Activated naive CD8-positive, alpha-beta T cell (primary cell): ENCODE results near the gene ARPC4.
A peak's percentile ranks its signal among the peaks of the same experiment; 100 is the strongest.

Experiments
- H3K27ac Mint-ChIP-seq: one replicate; pipeline ENCODE4 v1.8.0; 2021; ENCODE audit warnings: mixed read lengths
- H3K27me3 Mint-ChIP-seq: one replicate; pipeline ENCODE4 v1.8.0; 2021; ENCODE audit warnings: mixed read lengths
- H3K36me3 Mint-ChIP-seq: one replicate; pipeline ENCODE4 v1.8.0; 2021; ENCODE audit warnings: mixed read lengths
- H3K4me1 Mint-ChIP-seq: one replicate; pipeline ENCODE4 v1.8.0; 2021; ENCODE audit warnings: low read depth, mixed read lengths
- H3K4me3 Mint-ChIP-seq: one replicate; pipeline ENCODE4 v1.8.0; 2021; ENCODE audit warnings: mild to moderate bottlenecking, mixed read lengths
- H3K9me3 Mint-ChIP-seq: one replicate; pipeline ENCODE4 v1.8.0; 2021; ENCODE audit warnings: low read depth, mixed read lengths

Gene ARPC4

DNA sequence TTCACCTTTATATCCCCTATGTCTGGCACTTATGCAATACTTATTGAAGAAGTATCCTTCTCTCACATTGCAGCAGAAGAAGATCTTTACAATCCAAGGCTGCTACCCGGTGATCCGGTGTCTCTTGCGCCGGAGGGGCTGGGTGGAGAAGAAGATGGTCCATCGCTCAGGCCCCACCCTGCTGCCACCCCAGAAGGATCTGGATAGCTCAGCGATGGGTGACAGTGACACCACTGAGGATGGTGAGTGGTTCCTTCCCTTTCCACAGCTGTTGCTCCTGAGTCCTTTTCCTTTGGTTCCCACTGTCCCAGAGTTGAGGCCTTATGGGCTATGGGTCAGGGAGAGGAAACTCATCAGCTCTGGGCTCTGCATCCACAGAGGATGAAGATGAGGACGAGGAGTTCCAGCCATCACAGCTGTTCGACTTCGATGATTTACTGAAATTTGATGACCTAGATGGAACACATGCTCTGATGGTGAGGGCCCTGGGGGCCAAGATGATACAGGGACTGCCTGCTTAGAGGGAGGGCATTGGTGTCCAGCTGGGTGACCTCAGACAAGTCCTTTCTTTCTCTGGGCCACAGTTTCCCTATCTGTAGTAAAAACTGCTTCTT, 20.1 kb downstream of the ARPC4 start:
- Mint-ChIP-seq H3K4me1 (peaks cover 30% of the 10 kb centered on the region), H3K27ac (no peak overlapping the region), H3K9me3 (no peaks in the 10 kb centered on the region), H3K27me3 (no peaks in the 10 kb centered on the region), H3K36me3 (peaks cover under 1% of the 10 kb centered on the region), H3K4me3 (no peak overlapping the region)

DNA sequence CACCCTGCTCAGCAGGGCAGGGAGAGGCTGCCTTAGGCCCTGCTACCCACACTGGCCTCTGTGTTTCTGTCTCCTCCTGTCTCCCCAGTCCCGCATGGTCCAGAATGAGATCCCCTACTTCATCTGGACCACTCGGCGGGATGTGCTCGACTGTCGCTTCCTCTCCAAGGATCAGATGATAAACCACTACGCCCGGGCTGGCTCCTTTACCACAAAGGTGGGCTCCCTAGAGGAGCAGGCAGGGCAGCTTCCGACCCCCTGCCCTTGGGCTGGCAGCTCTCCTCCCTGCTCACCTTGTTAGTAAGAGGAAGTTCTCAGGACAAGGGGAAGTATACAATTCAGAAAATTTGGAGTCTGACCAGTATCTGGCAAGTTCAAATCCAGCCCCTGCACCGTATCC, 23.1 kb downstream of the ARPC4 start:
- H3K27ac Mint-ChIP-seq = no peak overlapping the region

DNA sequence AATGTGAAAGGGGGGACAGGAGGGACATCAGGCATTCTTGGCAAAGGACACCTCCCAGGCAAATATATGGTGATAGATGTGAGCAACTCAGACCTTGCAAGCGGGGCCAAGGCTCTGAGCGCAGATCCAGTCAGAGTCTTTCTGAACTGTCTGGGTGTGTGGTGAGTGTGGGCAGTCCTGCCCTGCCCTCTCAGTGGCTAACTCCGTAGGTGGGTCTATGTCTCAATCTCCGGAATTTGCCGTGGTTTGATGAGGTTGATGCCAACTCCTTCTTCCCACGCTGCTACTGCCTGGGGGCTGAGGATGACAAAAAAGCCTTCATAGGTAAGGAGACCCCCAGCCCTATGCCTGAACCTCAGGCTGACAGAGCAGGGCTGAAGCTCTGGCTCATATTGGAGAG, 24.6 kb downstream of the ARPC4 start:
- no peaks in the 10 kb centered on the region for H3K27me3 Mint-ChIP-seq
- H3K27ac Mint-ChIP-seq = no peak overlapping the region
- H3K4me3 Mint-ChIP-seq = no peak overlapping the region
- no peaks in the 10 kb centered on the region for H3K9me3 Mint-ChIP-seq
- H3K4me1 Mint-ChIP-seq = no peaks in the 10 kb centered on the region
- H3K36me3 Mint-ChIP-seq = peaks cover 8% of the 10 kb centered on the region

More for the DNA sequence above, 23.1 kb downstream of the ARPC4 start:
- Mint-ChIP-seq H3K4me3 (no peak overlapping the region), H3K4me1 (peaks cover 8% of the 10 kb centered on the region), H3K9me3 (no peaks in the 10 kb centered on the region), H3K36me3 (peaks cover 6% of the 10 kb centered on the region), H3K27me3 (no peaks in the 10 kb centered on the region)

DNA sequence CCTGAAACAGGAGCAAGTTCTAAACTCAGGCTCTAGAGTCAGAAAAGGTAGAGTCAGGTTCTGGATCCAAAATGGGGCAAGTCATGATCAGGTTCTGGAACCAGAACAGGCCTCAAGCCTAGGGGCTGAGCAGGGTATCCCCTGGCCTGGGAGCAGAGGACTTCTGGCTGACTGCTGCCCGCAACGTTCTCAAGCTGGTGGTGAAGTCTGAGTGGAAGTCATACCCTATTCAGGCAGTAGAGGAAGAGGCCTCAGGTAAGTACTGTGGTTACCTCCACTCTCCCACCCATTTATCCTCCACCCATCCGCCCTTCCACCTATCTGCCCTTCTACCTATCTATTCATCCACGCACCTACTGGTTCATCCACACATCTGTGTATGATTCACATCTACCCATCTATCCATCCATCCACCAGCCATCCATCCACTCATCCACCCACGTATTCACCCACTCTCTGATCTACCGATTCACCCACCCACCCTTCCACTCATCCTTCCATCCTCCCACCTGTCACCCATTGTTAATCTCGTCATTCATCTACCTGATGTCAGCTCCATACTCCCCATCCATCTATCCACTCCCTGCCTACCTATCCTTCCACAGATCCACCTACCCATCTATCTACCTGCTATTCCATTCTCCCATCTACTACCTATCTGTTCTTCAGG, 25.9 kb downstream of the ARPC4 start:
- H3K27ac Mint-ChIP-seq = no peak overlapping the region
- no peaks in the 10 kb centered on the region for H3K27me3 Mint-ChIP-seq
- no peaks in the 10 kb centered on the region for H3K9me3 Mint-ChIP-seq
- no peaks in the 10 kb centered on the region for H3K4me1 Mint-ChIP-seq
- peaks cover 8% of the 10 kb centered on the region for H3K36me3 Mint-ChIP-seq
- H3K4me3 Mint-ChIP-seq = no peak overlapping the region

DNA sequence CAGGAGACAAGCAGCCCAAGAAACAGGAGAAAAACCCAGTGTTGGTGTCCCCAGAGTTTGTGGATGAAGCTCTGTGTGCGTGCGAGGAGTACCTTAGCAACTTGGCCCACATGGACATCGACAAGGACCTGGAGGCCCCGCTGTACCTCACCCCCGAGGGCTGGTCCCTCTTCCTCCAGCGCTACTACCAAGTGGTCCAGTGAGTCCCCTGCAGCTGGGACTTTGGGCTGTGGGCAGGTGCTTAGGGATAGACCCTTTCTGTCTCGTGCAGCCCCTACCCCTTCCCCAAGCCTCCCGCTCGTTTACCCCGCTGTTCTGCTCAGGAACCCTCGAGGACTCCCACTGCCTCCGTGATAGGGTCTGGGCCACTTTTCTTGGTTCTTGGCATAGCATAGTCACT, 27.7 kb downstream of the ARPC4 start:
- Mint-ChIP-seq H3K9me3 (no peaks in the 10 kb centered on the region), H3K4me3 (no peak overlapping the region), H3K36me3 (peaks cover 8% of the 10 kb centered on the region), H3K4me1 (no peaks in the 10 kb centered on the region), H3K27ac (no peak overlapping the region), H3K27me3 (no peaks in the 10 kb centered on the region)

DNA sequence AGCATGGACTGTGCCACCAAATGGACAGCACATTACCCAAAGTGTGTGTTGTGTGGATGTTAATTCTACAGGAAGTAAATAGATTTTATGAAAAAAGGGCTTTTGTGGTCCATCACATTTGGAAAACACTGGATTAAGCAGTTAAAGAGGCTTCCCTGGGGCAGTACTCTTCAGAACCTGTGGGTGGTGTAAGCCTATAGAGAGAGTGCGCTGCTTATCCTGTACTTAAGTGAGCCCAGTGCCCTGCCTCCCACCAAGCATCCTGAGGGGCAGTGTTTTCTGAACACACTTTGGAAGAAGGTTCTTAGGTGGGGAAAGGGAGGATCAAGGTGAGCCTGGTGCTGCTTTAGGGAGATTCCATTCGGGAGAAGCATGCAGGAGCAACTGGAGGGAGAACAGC, 28.1 kb downstream of the ARPC4 start:
- H3K4me3 Mint-ChIP-seq = no peak overlapping the region
- no peaks in the 10 kb centered on the region for H3K27me3 Mint-ChIP-seq
- H3K36me3 Mint-ChIP-seq = peaks cover 8% of the 10 kb centered on the region
- no peak overlapping the region for H3K27ac Mint-ChIP-seq
- H3K9me3 Mint-ChIP-seq = no peaks in the 10 kb centered on the region
- no peaks in the 10 kb centered on the region for H3K4me1 Mint-ChIP-seq

DNA sequence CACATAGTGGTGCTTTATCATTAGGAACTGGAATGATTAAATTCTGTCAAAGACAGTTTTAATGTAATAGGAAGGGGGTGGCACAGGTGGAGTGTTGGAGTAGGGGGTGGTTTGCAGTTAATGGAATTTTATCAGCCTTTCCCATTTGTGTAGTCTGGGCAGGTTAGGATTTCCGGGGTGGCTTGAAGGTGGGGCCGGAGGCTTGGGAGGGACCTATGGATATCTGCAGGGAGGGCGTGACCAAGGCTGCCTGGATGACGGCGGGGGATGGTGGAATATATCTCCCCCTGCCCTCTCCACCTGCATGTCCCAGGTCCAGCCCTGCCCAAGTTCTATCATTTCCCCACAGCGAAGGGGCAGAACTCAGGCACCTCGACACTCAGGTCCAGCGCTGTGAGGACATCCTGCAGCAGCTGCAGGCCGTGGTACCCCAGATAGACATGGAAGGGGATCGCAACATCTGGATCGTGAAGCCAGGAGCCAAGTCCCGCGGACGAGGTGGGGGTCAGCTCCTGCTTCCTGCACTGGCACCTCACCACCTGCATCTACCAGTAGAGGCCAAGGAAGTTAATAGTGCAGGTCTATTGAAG, 32.7 kb downstream of the ARPC4 start:
- no peak overlapping the region for H3K27ac Mint-ChIP-seq
- no peak overlapping the region for H3K4me3 Mint-ChIP-seq
- H3K9me3 Mint-ChIP-seq = no peaks in the 10 kb centered on the region
- H3K27me3 Mint-ChIP-seq = no peaks in the 10 kb centered on the region
- peaks cover 2% of the 10 kb centered on the region for H3K36me3 Mint-ChIP-seq
- H3K4me1 Mint-ChIP-seq = no peaks in the 10 kb centered on the region

DNA sequence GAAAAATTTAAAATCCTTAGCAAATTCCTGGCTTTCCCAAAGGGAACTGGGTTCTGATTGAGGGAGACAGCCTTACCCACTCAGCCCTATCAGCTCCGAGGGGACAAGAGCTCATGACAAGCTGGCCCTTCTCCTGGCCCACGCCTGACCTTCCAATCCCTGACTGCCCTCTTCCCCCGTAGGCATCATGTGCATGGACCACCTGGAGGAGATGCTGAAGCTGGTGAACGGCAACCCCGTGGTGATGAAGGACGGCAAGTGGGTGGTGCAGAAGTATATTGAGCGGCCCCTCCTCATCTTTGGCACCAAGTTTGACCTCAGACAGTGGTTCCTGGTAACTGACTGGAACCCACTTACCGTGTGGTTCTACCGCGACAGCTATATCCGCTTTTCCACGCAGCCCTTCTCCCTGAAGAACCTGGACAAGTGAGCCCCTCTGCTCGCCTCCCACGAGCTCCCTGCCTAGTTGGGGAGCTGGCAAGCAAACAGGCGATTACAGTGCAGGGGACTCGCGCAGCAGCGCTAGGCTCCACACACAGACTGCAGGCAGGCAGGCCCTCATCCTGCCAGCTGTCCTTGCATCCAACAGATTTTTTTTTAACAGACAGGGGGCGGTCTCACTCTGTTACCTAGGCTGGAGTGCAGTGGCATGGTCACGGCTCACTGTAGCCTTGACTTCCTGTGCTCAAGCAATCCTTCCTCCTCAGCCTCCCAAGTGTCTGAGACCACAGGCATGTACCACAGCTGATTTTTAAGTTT, 34.1 kb downstream of the ARPC4 start:
- no peak overlapping the region for H3K4me3 Mint-ChIP-seq
- H3K36me3 Mint-ChIP-seq = peaks cover 2% of the 10 kb centered on the region
- peaks cover 7% of the 10 kb centered on the region for H3K4me1 Mint-ChIP-seq
- H3K9me3 Mint-ChIP-seq = no peaks in the 10 kb centered on the region
- no peaks in the 10 kb centered on the region for H3K27me3 Mint-ChIP-seq
- H3K27ac Mint-ChIP-seq = no peak overlapping the region

DNA sequence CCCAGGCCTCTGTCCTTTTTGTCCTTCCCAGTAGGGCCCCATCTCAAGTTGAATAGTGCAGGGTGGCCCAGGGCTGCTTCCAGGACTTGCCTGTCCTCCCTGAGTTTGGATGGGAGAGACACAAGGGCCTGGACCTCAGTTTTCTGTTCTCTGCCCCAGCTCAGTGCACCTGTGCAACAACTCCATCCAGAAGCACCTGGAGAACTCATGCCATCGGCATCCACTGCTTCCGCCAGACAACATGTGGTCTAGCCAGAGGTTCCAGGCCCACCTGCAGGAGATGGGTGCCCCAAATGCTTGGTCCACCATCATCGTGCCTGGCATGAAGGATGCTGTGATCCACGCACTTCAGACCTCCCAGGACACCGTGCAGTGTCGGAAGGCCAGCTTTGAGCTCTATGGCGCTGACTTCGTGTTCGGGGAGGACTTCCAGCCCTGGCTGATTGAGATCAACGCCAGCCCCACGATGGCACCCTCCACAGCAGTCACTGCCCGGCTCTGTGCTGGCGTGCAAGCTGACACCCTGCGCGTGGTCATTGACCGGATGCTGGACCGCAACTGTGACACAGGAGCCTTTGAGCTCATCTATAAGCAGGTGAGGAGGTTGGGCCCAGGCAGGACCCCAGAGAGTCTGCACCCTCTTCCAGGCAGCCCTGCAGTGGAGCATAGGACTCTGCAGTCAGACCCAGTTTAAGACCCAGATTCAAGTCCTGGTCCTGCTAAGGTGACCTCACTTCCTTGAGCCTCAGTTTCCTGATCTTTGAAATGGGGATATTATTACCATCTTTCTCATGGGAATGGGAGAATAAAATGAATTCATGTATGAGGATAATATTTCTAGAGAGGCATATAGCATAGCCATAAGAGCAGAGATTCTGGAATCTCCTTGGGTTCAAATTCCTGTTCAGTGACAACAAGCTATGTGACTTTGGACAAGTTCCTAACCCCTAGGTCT, 36.2 kb downstream of the ARPC4 start:
- H3K4me1 Mint-ChIP-seq = peaks cover 7% of the 10 kb centered on the region
- no peak overlapping the region for H3K4me3 Mint-ChIP-seq
- H3K27ac Mint-ChIP-seq = no peak overlapping the region
- peaks cover 3% of the 10 kb centered on the region for H3K36me3 Mint-ChIP-seq
- H3K27me3 Mint-ChIP-seq = no peaks in the 10 kb centered on the region
- no peaks in the 10 kb centered on the region for H3K9me3 Mint-ChIP-seq

DNA sequence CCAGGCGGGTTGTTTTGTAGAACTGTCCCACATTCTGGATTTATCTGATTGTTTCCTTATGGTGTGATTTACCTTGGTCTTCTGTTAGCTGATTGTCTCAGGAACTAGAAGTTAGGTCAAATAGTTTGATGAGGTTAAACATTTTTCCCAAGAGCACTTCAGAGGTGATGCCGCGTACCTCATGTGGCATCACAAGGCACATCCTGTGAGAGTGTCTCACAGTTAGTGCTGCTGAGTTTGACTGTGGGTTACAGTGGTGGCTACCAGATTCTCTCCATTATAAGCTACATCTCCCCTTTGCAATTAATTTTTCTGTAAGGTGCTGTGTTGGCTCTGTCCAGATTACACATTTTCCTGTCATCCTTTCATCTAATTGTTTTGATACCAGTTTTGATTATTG, 38.4 kb downstream of the ARPC4 start:
- Mint-ChIP-seq H3K4me3 (no peak overlapping the region), H3K27ac (peak overlapping the region; percentile 9), H3K9me3 (no peaks in the 10 kb centered on the region), H3K36me3 (peaks cover 4% of the 10 kb centered on the region), H3K4me1 (peaks cover 7% of the 10 kb centered on the region), H3K27me3 (no peaks in the 10 kb centered on the region)

DNA sequence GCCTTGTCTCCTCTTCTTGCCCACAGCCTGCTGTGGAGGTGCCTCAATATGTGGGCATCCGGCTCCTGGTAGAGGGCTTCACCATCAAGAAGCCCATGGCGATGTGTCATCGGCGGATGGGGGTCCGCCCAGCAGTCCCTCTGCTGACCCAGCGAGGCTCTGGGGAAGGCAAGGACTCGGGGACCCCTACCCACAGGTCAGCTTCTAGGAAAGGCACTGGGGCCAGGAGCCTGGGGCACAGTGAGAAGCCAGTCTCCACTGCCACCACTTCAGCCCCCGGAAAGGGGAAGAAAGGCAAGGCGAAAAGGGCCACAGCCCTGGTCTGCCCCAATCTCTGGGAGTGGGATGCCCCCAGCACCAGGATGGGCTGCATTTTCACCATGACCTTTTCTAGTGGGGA, 40.2 kb downstream of the ARPC4 start:
- Mint-ChIP-seq H3K9me3 (no peaks in the 10 kb centered on the region), H3K27ac (no peak overlapping the region), H3K4me3 (no peak overlapping the region), H3K27me3 (no peaks in the 10 kb centered on the region), H3K4me1 (peaks cover 7% of the 10 kb centered on the region), H3K36me3 (peaks cover 4% of the 10 kb centered on the region)

DNA sequence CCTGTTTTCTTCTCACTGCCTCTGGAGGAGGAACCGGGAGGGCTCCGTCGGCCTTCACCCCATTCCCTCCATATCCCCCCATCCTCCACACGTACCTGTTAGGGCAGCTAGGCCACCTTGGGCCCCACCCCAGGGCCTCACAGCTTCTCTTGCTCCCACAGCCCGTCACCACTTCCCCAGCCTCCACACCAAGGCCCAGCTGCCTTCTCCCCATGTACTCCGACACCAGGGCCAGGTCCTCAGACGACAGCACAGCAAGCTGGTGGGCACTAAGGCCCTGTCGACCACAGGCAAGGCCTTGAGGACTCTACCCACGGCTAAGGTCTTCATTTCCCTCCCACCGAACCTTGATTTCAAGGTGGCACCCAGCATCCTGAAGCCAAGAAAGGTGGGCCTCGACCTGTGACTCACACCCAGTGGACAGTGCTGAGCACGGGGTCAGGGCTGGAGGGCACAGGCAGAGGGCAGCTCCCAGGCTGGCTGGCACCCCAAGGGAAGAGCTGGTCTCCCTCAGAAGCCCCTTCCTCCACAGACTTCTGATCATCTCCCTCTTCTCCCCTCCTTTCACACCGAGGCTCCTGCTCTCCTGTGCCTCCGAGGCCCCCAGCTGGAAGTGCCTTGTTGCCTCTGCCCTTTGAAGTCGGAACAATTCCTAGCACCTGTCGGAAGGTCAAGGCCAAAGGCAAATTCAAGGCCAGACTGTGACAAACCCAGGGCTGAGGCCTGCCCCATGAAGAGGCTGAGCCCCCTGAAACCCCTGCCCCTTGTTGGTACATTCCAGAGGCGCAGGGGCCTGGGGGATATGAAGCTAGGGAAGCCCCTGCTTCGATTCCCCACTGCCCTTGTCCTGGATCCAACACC, 41.9 kb downstream of the ARPC4 start:
- Mint-ChIP-seq H3K27me3 (no peaks in the 10 kb centered on the region), H3K9me3 (no peaks in the 10 kb centered on the region), H3K4me1 (peaks cover 7% of the 10 kb centered on the region), H3K36me3 (peaks cover 4% of the 10 kb centered on the region), H3K27ac (no peak overlapping the region), H3K4me3 (no peak overlapping the region)

DNA sequence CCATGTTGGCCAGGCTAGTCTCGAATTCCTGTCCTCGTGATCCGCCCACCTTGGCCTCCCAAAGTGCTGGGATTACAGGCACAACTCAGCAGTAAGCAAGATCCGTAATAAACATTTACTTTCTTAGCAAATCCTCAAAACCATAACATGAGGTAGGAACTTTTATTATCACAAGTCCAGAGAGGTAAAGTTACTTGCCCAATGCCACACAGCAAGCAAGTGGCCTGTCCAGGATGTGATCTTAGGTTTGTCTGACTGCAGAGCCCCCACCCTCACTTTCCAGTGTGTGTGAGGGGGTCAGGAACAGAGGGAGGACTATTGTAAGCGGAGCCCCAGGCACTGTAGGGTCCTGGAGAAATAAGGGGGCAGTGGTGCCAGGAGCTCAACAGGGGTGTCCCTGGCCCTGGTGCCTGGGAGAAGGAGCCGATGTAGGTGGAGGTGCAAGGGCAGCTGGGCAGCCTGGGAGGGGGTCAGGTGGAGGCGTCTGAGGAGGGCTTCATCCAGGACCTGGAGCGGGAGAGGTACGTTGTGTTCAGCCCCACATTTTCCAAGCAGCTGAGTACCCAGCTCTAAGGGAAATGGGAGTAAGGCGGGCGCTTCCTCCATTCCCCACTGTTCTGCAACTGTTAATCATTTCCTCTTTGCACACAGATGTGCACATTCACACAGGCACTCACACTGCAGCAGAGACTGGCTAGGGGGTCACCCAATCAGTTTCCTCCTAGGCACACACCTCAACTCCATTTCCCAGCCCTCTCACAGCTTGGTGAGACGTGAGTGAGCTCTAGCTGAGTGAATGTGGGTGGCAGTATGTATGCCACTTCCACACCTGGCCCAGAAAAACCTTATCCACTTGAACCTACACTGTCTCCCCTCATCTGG, 45.1 kb downstream of the ARPC4 start:
- H3K27ac Mint-ChIP-seq = no peak overlapping the region
- no peaks in the 10 kb centered on the region for H3K27me3 Mint-ChIP-seq
- H3K9me3 Mint-ChIP-seq = no peaks in the 10 kb centered on the region
- H3K4me1 Mint-ChIP-seq = peaks cover 11% of the 10 kb centered on the region
- H3K36me3 Mint-ChIP-seq = peaks cover 6% of the 10 kb centered on the region
- H3K4me3 Mint-ChIP-seq = no peak overlapping the region
